T-cell (primary cell): ENCODE data around the gene RABL2B. TPM values are rescaled to one million over a fixed set of nuclear protein-coding genes. Genes with fewer than 3 reads are reported as not detected.
"Not testable (repeated sequence)": the region's sequence is repeated elsewhere in the genome, so short reads cannot be mapped to it uniquely, and the experiment has no call there.

Experiments used
- ATAC-seq, 4 experiments: fragments of 200-7000 bp in 3 of 4; fragments of 150-1000 bp in 1 of 4; cut with Tn5 transposase; replicated peaks in 1 of 4; 1 replicate in 3 of 4; 2 replicates in 1 of 4; pipeline ENCODE4 v1.10.0; 2021; ENCODE audit warnings: moderate library complexity in 3 of 4, mild to moderate bottlenecking in 2 of 4, moderate number of reproducible peaks in 1 of 4
- CTCF ChIA-PET, 2 donors: fragments of 300-600 bp; sonication (Branson Sonifier 250); formaldehyde crosslinking; loops; one replicate each; lab custom pipeline; 2022; ENCODE audit warnings: antibody characterized with exemption in 2 of 2; lab: Charles Lee
- POLR2A ChIA-PET, 2 donors: fragments of 300-600 bp; sonication (Branson Sonifier 250); formaldehyde crosslinking; loops; one replicate each; lab custom pipeline; 2022; ENCODE audit warnings: antibody characterized with exemption in 2 of 2; lab: Charles Lee
- DNase-seq, 35 experiments: peaks; one replicate each; pipeline versions ENCODE4 v3.0.0 to v3.0.0-alpha.2; 2013 to 2023
- H3K27ac ChIP-seq: one replicate; pipeline ENCODE4 v1.5.1; 2013; ENCODE audit warnings: low read length
- H3K27me3 ChIP-seq, 2 experiments: replicated peaks in 1 of 2; 1 replicate in 1 of 2; 2 replicates in 1 of 2; pipeline versions ENCODE4 v1.6.1 to v1.7.0; 2013; ENCODE audit warnings: low read length in 1 of 2, mixed read lengths in 1 of 2; ENCODE audit not compliant: control insufficient read depth in 2 of 2, insufficient read depth in 2 of 2; ENCODE audit errors: extremely low read depth in 1 of 2
- H3K36me3 ChIP-seq, 2 donors: 1 replicate in 1 of 2; 2 replicates in 1 of 2; pipeline versions ENCODE4 v1.6.1 to v1.7.0; 2013; ENCODE audit warnings: low read length in 1 of 2; ENCODE audit not compliant: control insufficient read depth in 2 of 2, insufficient read depth in 1 of 2; ENCODE audit errors: extremely low read depth in 1 of 2
- H3K4me1 ChIP-seq, 2 experiments: 1 replicate in 1 of 2; 2 replicates in 1 of 2; pipeline versions ENCODE4 v1.6.1 to v1.7.0; 2013; ENCODE audit warnings: low read length in 2 of 2, mixed read lengths in 1 of 2; ENCODE audit not compliant: insufficient read depth in 2 of 2, control insufficient read depth in 1 of 2; ENCODE audit errors: extremely low read depth in 1 of 2
- H3K4me3 ChIP-seq, 2 donors: 1 replicate in 1 of 2; 2 replicates in 1 of 2; pipeline versions ENCODE4 v1.5.1 to v1.7.0; 2013; ENCODE audit warnings: mild to moderate bottlenecking in 2 of 2, low read length in 1 of 2, moderate library complexity in 1 of 2; ENCODE audit not compliant: control insufficient read depth in 1 of 2; ENCODE audit errors: extremely low read depth in 1 of 2
- H3K9me3 ChIP-seq: 2 replicates; pipeline ENCODE4 v1.7.0; 2013
- H3K27ac Mint-ChIP-seq, 2 donors: one replicate each; pipeline ENCODE4 v1.8.0; 2020 to 2021; ENCODE audit warnings: mild to moderate bottlenecking in 2 of 2, mixed read lengths in 2 of 2
- H3K27me3 Mint-ChIP-seq, 2 donors: one replicate each; pipeline ENCODE4 v1.8.0; 2021 to 2022; ENCODE audit warnings: mixed read lengths in 2 of 2
- H3K36me3 Mint-ChIP-seq: one replicate; pipeline ENCODE4 v1.8.0; 2021; ENCODE audit warnings: mixed read lengths
- H3K4me1 Mint-ChIP-seq, 3 donors: one replicate each; pipeline ENCODE4 v1.8.0; 2020 to 2022; ENCODE audit warnings: mixed read lengths in 3 of 3, mild to moderate bottlenecking in 1 of 3
- H3K4me3 Mint-ChIP-seq, 3 donors: one replicate each; pipeline ENCODE4 v1.8.0; 2020 to 2022; ENCODE audit warnings: mild to moderate bottlenecking in 3 of 3, mixed read lengths in 3 of 3, moderate library complexity in 3 of 3
- H3K9me3 Mint-ChIP-seq, 3 donors: one replicate each; pipeline ENCODE4 v1.8.0; 2020 to 2022; ENCODE audit warnings: mixed read lengths in 3 of 3
- WGBS: methylation state at CpG from one replicate; pipeline ENCODE4 v1.1.5; 2013; ENCODE audit warnings: missing lambda C conversion rate; ENCODE audit not compliant: insufficient coverage; 5-methylcytosine and 5-hydroxymethylcytosine counted together
- total RNA-seq, 35 experiments: library from RNA in 6 of 35; stranded (reverse) in 6 of 35; fragments of 120-200 nt in 1 of 35; gene quantifications; one replicate each; pipeline versions ENCODE4 v1.2.1 to v1.2.4 and lab custom pipeline; 2013 to 2026

The RABL2B gene
- total RNA-seq, 5 donors from 2014 or later (not counting 1 experiment from before 2014, with no cell fraction given): 60.3 to 70.9 (median 64.4) TPM

DNA sequence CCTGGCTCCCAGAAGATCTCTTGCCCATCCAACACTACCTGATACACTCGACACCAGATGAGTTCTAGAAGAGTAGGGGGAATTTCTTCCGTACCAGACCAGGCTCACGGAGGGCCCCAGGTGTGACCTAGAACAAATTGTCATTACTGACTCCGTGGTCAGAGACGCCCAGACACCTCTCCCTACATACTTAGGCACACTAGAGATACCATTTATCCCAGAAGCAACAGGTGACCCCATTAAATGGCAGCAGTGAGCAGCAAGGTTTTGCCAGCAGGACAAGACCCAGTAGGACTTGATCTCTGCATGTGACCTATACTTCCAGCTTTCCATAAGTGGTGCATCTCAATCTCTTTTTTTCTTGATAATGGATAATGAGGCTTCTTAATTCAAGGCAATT lies 42.7 kb downstream of the RABL2B start:
- POLR2A ChIA-PET, ATAC-seq, DNase-seq, H3K4me3 Mint-ChIP-seq, H3K4me1 ChIP-seq, H3K27ac Mint-ChIP-seq, CTCF ChIA-PET, H3K36me3 Mint-ChIP-seq, H3K9me3 ChIP-seq, H3K4me3 ChIP-seq, H3K36me3 ChIP-seq, H3K9me3 Mint-ChIP-seq, H3K4me1 Mint-ChIP-seq, H3K27me3 Mint-ChIP-seq, H3K27ac ChIP-seq: not testable (repeated sequence)
- peaks cover 0 to 18% of the 10 kb centered on the region in 2 experiments for H3K27me3 ChIP-seq
- 79% methylated on average over 3 of the region's 5 CpGs for WGBS

DNA sequence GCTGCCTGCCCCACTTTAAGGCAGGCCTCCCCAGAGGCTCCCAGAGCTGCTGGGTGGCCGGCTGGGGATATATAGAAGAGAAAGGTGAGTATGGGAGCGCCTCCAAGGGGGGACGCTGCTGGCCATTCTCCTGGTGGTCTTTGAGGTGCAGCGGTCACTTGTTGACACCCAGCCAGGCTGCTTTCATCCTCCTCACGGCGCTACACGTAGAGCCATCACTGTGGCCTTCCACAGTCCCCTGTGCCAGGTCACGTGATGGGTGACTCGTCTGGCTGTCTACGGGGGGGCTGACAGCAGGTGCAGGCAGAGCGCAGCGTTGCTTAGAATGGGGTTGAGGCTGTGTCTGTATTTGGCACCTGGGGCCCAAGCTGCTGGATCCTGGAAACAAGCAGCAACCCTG lies 43.5 kb downstream of the RABL2B start:
- Mint-ChIP-seq H3K4me1 (no peaks in the 10 kb centered on the region), H3K4me3 (no peak overlapping the region), H3K36me3 (no peaks in the 10 kb centered on the region), H3K27ac (no peak overlapping the region), H3K9me3 (no peaks in the 10 kb centered on the region), H3K27me3 (peaks cover 0 to 2% of the 10 kb centered on the region in 2 donors)
- H3K27me3 ChIP-seq: peaks cover 0 to 18% of the 10 kb centered on the region in 2 experiments
- ChIA-PET POLR2A (no interaction called here), CTCF (no interaction called here)
- no peak overlapping the region for H3K27ac ChIP-seq
- H3K4me3 ChIP-seq: no peak overlapping the region
- DNase-seq: no peak
- WGBS: 85% methylated on average over 11 of the region's 12 CpGs
- H3K9me3 ChIP-seq: no peaks in the 10 kb centered on the region
- no peak for ATAC-seq
- no peaks in the 10 kb centered on the region for H3K36me3 ChIP-seq
- H3K4me1 ChIP-seq: no peaks in the 10 kb centered on the region

DNA sequence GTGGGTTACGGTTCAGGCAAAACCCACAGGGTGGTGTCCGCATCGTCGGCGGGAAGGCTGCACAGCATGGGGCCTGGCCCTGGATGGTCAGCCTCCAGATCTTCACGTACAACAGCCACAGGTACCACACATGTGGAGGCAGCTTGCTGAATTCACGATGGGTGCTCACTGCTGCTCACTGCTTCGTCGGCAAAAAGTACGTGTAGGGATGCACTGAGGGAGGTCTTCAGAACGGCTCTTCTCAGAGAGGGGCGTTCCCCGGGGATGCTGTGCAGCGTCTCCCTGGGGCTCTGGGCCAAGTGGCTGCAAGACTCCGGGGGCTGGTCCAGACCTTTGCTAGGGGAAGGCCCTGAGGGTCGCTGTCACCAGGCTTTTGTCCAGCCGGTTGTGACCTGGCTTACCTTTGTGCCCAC lies 44.2 kb downstream of the RABL2B start:
- WGBS: 86% methylated on average over 16 of the region's 17 CpGs
- Histone ChIP-seq H3K27me3 (peaks cover 0 to 23% of the 10 kb centered on the region in 2 experiments), H3K27ac (no peak overlapping the region), H3K4me3 (no peak overlapping the region), H3K4me1 (no peaks in the 10 kb centered on the region), H3K9me3 (no peaks in the 10 kb centered on the region), H3K36me3 (no peaks in the 10 kb centered on the region)
- no peak overlapping the region for H3K4me3 Mint-ChIP-seq
- no peak for ATAC-seq
- no peak overlapping the region for H3K27ac Mint-ChIP-seq
- DNase-seq: peak in 1 of 35 experiments; percentile 2
- H3K9me3 Mint-ChIP-seq: no peaks in the 10 kb centered on the region
- ChIA-PET CTCF (no interaction called here), POLR2A (no interaction called here)
- H3K36me3 Mint-ChIP-seq: no peaks in the 10 kb centered on the region
- H3K27me3 Mint-ChIP-seq: peaks cover 0 to 2% of the 10 kb centered on the region in 2 donors
- no peaks in the 10 kb centered on the region for H3K4me1 Mint-ChIP-seq

DNA sequence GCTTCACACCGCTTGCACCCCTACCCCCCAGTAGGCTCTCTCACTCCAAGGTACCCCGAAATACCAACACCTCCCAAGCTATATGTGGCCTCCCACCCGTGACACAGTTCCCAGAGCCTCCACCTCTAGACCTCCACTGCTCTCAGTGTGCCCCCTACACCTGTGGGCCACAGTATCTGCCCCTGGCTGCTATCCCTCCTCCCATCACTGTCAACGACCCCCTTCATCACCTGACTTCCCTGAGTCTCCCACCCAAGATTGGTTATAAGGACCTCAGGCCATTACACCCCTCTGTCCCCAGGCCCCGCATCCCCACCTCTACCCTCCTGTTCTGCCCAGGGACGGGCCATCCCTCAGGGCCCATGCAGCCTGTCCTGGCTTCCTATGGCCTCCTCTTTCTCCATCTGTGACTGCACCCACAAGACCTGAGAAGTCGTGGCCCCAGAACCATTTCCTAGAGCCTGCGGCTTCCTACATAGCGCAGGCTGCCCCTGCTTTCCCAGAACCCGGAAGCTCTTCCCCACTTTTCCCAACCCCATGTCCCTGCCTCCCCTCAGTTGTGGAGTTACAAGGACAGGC lies 44.7 kb downstream of the RABL2B start:
- Histone ChIP-seq H3K27me3 (peaks cover 0 to 28% of the 10 kb centered on the region in 2 experiments), H3K4me3 (no peak overlapping the region), H3K27ac (no peak overlapping the region), H3K9me3 (no peaks in the 10 kb centered on the region), H3K36me3 (no peaks in the 10 kb centered on the region), H3K4me1 (no peaks in the 10 kb centered on the region)
- Mint-ChIP-seq H3K4me1 (peaks cover 0 to under 1% (median 0%) of the 10 kb centered on the region in 3 donors), H3K27ac (no peak overlapping the region), H3K27me3 (peaks cover 0 to 2% of the 10 kb centered on the region in 2 donors), H3K4me3 (no peak overlapping the region), H3K36me3 (no peaks in the 10 kb centered on the region), H3K9me3 (no peaks in the 10 kb centered on the region)
- no peak for ATAC-seq
- 74% methylated on average over 7 of the region's 10 CpGs for WGBS
- CTCF ChIA-PET: no interaction called here
- peak in 1 of 35 experiments; percentile 6 for DNase-seq
- POLR2A ChIA-PET: no interaction called here

DNA sequence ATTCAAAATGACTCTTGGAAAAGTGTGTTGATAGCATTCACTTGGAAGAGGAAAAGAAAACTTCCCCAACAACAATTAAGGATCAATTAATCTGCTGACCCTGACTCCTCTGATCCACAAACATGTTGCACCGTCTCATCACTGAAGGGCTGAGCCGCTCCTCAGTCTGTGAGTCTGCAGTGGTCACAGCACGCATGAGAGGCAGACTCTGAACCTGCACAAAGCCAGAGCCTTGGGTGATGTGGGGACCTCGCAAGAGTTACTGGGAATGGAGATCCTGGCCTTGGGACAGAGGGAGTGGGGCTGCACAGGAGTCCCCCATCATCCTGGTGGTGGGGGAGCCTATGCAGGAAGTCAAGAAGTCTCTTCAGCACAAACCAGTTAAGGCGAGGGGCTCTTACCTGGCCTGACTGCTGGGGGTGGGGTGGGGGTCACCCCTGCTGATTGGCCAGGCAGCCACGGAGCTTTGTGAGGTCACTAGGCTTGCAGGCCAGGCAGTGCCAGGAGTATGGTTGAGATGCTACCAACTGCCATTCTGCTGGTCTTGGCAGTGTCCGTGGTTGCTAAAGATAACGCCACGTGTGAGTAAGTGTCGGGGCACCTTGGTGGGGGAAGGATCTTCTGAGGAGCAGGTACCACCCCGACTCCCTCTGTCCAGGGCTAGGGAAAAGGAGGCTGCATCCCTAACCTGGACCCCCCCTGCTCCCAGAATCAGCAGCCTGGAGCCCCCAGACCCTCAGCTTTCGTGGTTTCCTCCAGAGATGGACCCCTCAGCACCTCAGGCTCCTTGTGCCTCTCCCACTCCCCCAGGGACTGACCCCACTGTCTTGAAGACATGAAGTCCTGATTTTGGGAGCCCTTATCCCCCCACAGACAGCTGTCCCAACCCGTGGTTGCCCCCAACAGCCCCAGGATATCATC lies 45.4 kb downstream of the RABL2B start, which contains the start of gene ACR:
ACR (plus strand) TSS at position 477 of the 921 bp plus-strand sequence; CDS start at position 509, 32 bp downstream.
- ATAC-seq: no peak
- H3K4me3 ChIP-seq: no peak within 1 kb of the TSS
- peak in 1 of 35 experiments; percentile 9 for DNase-seq
- no peaks in the 10 kb centered on the region for H3K4me1 ChIP-seq
- Mint-ChIP-seq H3K27me3 (peaks cover 0 to 2% of the 10 kb centered on the region in 2 donors), H3K4me1 (peaks cover 0 to 2% (median under 1%) of the 10 kb centered on the region in 3 donors), H3K9me3 (no peaks in the 10 kb centered on the region), H3K4me3 (no peak within 1 kb of the TSS), H3K27ac (no peak within 1 kb of the TSS), H3K36me3 (no peaks in the 10 kb centered on the region)
- no peaks in the 10 kb centered on the region for H3K9me3 ChIP-seq
- 61% methylated on average over 7 of the region's 13 CpGs for WGBS
- H3K36me3 ChIP-seq: no peaks in the 10 kb centered on the region
- H3K27me3 ChIP-seq: peaks cover 0 to 28% of the 10 kb centered on the region in 2 experiments
- POLR2A ChIA-PET: no interaction called here
- no peak within 1 kb of the TSS for H3K27ac ChIP-seq
- CTCF ChIA-PET: no interaction called here

DNA sequence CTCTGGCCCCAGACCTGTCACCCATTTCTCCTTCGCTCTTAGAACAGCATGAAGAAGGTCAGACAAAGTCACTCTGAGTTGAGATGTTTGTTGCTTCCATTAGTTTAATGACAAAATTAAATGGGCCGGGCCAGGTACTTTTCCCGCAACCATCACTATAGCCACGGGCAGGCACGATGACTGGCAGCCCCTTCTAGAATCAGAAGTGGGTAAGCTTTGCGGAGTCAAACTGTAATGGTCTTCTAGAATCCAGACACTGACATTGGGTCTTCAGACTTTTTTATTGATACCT lies 47.8 kb downstream of the RABL2B start:
- Mint-ChIP-seq H3K27me3 (peaks cover 0 to 2% of the 10 kb centered on the region in 2 donors), H3K27ac (no peak overlapping the region), H3K9me3 (no peaks in the 10 kb centered on the region), H3K4me3 (no peak overlapping the region), H3K4me1 (peaks cover 3 to 7% (median 4%) of the 10 kb centered on the region in 3 donors), H3K36me3 (no peaks in the 10 kb centered on the region)
- Histone ChIP-seq H3K27me3 (peaks cover 0 to 28% of the 10 kb centered on the region in 2 experiments), H3K36me3 (no peaks in the 10 kb centered on the region), H3K4me1 (peaks cover 0 to 6% of the 10 kb centered on the region in 2 experiments), H3K27ac (no peak overlapping the region), H3K4me3 (no peak overlapping the region), H3K9me3 (no peaks in the 10 kb centered on the region)
- ChIA-PET CTCF (no interaction called here), POLR2A (no interaction called here)
- WGBS: 100% methylated on average over 2 of the region's 6 CpGs
- ATAC-seq (no peak), DNase-seq (no peak)
